GDM1 (cell line): ENCODE data around the gene MKNK1.
"Not testable (repeated sequence)": the region's sequence is repeated elsewhere in the genome, so short reads cannot be mapped to it uniquely, and the experiment has no call there.

Experiments used
- DNase-seq: peaks from one replicate; lab custom pipeline; 2025; lab: John Stamatoyannopoulos, UW

MKNK1 gene

DNA sequence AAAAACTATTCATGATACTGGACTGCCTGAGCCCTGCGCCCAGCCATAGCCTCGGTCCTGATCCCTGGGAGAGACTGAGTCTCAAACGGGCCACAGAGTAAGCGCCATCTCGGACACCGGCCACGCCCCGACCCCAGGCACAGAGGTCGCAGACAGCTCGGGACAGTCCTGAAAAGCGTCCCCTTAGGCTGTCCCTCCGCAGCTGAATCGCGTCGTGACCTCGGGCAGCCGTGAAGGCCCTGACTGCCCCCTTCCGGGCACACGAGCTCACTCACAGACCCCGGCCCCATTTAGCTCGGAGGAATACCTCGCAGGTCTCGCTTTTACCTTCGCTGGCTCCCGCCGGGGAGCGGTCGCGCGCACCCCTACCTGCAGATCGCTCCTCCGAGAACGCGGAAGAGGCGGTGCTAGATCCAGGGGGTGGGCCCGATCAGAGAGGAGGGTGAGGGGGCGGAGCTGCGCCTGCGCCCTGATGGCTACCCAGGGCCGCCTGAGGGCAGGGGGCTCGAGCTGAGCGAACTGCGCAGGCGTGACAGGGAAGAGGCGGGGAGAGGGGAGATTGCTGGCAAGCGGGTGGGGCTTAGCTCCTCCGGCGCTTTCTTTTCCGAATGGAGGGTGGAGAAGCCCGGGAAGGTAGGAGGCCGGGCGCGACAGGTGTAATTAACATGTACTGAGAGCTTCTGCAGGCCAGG lies at the start of gene MKNK1:
MKNK1 (minus strand) TSS at position 411 of the 692 bp plus-strand sequence. CDS start 20,941 bp downstream, outside the sequence.
- peak; percentile 95 for DNase-seq

DNA sequence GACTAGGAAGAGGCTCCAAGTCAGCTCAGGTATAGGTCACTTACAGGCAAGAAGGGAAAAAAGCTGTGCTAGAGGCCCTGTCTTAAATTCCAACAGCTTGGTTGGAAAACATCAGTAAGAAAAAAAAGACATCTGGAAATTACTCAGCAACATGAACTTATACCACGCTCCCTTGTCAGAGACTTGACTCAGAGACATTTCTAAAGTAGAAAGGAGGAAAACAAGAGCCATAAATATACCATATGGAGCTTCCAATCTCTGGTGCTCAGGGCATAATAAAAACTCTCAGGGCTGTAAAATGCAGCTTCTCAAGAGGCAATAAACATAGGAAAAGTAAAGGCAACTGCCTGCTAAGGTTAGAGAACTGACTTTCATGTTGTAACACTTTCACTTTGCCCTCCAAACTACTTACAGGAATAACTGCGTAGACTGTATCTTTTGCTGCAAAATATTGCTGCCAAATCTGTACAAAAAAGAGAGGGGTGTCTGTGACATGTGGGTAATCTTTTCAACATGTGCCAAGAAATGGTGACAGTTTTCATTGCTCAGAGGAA lies 49.4 kb upstream of the MKNK1 start:
- no peak for DNase-seq

DNA sequence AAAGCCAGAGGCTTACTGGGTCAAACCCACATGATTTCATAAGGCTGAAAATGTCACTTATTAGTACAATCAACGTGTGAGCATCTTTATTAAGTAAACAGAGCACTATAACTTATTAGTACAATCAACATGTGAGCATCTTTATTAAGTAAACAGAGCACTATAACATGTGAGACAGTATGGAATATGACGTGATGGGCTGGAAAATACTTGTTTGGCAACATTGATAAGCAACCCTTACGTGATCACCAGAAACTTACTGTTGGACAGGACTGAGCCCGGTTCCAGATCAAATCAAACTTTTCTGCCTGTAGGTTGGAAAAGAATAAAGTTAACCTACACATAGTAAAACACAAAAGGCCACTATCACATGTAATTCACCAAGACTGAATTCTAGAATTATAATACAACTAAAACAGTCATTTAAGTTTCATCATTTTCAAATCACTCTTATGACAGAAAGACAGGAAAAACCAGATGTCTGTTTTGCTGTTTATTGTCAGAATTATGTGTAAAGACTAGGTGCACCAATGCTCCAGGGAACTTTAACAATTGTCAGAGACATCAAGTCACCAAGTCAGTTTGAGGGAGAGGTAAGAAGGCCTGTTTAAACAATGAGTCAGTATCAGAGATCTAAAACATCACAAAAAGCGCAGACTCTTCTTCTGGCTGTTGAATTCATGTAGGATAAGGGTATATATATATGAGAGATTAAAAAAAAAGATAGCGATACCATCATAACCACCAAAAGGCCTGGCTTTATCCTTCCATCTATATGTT lies 48.4 kb upstream of the MKNK1 start:
- no peak for DNase-seq

DNA sequence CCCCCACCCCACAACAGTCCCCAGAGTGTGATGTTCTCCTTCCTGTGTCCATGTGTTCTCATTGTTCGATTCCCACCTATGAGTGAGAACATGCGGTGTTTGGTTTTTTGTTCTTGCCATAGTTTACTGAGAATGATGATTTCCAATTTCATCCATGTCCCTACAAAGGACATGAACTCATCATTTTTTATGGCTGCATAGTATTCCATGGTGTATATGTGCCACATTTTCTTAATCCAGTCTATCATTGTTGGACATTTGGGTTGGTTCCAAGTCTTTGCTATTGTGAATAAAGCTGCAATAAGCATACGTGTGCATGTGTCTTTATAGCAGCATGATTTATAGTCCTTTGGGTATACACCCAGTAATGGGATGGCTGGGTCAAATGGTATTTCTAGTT lies 47.1 kb upstream of the MKNK1 start:
- DNase-seq: not testable (repeated sequence)

DNA sequence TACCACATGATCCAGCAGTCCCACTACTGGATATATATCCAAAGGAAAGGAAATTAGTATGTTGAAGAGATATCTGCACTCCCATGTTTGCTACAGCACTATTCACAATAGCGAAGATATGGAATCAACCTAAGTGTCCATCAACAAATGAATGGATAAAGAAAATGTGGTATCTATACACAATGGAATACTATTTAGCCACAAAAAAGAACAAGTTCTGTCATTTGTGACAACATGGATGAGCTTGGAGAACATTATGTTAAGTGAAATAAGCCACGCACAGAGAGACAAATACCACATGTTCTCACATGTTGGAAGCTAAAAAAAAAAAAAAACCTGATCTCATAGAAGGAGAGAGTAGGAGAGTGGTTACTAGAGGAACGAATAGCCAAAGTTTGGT lies 46.4 kb upstream of the MKNK1 start:
- DNase-seq: no peak

- no peak for DNase-seq
Measured at GRCh38 chr1:46649764-46650163, 45.7 kb upstream of the MKNK1 start.

- no peak for DNase-seq
Measured at GRCh38 chr1:46647611-46648010, 43.5 kb upstream of the MKNK1 start.

DNA sequence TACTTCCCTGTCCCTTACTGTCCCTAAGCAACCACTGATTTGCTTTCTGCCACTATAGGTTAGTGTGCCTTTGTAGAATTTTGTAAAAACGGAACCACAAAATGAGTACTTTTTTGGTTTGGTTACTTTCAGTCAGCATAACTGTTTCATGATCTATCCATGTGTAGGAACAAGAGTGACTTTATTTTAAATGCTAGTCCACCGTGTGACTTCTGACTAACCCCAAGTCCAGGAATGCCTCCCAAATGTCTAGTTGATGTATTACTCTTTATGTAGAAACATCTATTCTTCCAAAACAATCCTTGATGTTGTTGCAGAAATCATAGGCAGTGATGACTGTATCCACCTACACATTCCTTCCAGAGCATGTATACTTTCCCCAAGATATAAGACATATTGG lies 42.8 kb upstream of the MKNK1 start:
- no peak for DNase-seq

DNA sequence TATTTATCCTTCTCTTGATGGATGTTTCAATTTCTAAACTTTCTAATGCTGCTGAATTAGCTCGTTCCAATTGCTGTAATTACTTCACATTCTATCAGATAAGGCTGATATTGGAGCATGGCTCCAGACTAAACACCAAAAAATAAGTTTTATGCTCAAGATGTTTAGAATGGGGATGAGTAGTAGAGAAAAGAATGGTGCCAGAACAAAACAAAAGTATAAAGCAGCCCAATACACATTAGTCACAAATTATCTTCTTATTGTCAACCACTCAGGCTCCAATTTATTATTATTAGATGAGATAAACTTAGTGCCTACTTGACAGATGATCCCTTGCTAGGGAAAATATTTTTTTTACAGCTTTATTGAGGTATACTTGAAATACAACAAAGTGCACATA lies 42.3 kb upstream of the MKNK1 start:
- no peak for DNase-seq

- no peak for DNase-seq
Measured at GRCh38 chr1:46645815-46646214, 41.7 kb upstream of the MKNK1 start.

- no peak for DNase-seq
Measured at GRCh38 chr1:46643368-46643775, 39.3 kb upstream of the MKNK1 start.

DNA sequence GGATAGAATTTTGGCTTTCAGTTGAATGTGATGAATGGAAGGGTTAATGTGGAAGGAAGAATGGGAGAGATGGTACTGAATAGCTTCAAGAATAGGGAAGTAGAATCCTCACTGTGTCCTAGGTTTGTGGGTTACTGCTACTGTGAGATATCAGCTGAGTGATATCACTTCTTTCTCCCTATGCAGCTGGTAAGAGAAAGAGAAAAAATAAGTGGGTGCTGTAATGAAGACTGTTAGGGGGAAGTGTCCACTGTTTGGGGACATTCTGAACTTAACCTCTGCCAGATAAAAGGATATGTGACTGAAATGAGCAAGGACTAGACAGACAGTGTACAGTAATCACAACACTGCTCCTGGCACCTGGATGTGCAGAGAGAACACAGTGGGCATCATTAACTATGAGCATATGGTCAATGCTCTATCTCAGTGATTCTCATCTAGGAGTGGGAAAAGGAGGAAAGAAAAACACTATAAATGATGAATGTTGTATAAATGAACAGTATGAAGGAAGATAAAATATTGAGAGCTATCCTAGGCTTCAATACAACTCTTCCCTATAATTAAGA lies 38.1 kb upstream of the MKNK1 start:
- DNase-seq: no peak

GRCh38 chr1:46639547-46639946 lies 35.5 kb upstream of the MKNK1 start:
- DNase-seq: no peak

- no peak for DNase-seq
Measured at GRCh38 chr1:46638921-46639320, 34.9 kb upstream of the MKNK1 start.

DNA sequence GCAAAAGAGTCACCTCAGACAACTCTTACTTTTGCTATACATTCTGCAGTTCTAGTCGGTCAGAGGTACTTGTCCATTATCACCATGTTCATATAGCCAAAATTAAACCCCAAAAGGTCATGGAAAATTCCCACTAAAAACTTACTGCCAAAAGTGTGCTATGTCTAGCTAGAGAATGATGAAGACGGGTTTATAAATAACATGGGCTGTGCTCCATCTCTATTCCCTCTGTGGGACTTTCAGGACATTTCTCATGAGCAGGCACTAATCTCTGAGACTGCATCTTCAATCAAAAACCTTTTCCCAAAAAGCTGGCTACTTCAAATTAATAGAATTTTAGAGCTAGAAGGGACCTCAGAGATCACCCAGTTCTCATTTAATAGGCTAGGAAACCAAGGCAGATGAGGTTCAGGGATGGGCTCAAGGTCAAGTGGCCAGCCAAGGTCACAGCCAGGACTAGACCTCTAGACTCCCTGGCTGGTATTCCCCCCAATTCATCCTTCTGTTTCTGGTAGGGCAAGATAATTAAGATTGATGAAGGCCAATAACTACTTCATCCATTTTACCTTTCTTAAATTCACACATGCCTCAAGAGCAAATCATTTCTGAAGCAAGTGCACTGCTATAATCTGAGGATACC lies 33.5 kb upstream of the MKNK1 start:
- DNase-seq: no peak

DNA sequence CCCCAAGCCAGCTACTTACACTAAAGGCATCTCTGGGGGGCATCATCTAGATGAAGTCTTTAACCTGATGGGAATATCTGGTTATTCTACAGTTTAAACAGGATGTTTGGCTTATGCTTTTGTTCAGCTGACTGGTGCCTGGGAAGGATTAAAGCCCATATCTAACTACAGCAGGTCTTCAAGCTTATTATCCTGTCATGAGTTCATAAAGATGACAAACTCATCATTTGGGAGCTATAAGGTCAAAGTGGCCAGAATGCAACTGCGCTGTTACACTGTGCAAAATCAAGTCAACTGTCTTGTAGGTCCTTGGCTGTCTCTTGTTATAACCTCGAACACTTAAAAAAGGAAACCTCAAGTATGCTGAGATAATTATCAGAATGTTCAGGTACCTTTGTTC lies 31.1 kb upstream of the MKNK1 start:
- DNase-seq: no peak

DNA sequence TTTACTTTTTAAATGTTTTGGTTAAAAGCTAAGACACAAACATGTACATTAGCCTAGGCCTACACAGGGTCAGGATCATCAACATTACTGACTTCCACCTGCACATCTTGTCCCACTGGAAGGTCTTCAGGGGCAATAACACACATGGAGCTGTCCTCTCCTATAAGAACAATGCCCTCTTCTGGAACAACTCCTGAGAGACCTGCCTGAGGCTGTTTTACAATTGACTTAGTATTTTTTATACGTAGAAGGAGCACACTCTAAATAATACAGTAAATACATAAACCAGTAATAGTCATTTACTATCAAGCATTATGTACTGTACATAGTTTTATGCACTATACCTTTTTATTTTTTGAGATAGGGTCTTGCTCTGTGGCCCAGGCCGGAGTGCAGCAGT lies 26.7 kb upstream of the MKNK1 start:
- no peak for DNase-seq

GRCh38 chr1:46623743-46624644 lies 19.9 kb upstream of the MKNK1 start:
- no peak for DNase-seq

DNA sequence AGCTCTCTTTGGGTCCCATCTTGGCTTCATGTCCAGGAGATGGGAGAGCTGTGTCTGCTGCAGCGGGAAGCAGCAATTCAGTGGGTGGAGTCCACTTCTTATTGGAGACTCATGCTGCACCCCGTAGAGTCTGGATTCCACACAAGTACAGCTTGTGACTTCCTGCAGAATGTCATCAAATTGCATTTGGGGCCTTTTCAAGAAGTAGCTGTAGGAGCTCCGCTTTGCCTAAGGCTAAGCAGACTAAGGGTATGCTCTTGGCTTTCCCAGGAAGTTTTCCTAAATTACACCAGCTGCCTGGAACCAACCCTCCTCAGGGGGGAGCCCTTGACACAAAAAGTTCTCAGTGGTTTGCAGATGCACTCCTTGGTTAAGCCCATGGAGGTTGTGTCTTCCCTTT lies 18.3 kb upstream of the MKNK1 start:
- DNase-seq: no peak

GRCh38 chr1:46621930-46622329 lies 17.9 kb upstream of the MKNK1 start:
- DNase-seq: no peak

GRCh38 chr1:46619656-46620258 lies 15.7 kb upstream of the MKNK1 start:
- no peak for DNase-seq
